ENCODE measurements around the gene CSGALNACT2. TPM values are rescaled to one million over a fixed set of nuclear protein-coding genes. Genes with fewer than 3 reads are reported as not detected.
A peak's percentile ranks its signal among the peaks of the same experiment; 100 is the strongest.

The CSGALNACT2 gene
- total and polyA plus RNA-seq, 4 donors = 4.1 to 11.0 (median 6.1) TPM

DNA sequence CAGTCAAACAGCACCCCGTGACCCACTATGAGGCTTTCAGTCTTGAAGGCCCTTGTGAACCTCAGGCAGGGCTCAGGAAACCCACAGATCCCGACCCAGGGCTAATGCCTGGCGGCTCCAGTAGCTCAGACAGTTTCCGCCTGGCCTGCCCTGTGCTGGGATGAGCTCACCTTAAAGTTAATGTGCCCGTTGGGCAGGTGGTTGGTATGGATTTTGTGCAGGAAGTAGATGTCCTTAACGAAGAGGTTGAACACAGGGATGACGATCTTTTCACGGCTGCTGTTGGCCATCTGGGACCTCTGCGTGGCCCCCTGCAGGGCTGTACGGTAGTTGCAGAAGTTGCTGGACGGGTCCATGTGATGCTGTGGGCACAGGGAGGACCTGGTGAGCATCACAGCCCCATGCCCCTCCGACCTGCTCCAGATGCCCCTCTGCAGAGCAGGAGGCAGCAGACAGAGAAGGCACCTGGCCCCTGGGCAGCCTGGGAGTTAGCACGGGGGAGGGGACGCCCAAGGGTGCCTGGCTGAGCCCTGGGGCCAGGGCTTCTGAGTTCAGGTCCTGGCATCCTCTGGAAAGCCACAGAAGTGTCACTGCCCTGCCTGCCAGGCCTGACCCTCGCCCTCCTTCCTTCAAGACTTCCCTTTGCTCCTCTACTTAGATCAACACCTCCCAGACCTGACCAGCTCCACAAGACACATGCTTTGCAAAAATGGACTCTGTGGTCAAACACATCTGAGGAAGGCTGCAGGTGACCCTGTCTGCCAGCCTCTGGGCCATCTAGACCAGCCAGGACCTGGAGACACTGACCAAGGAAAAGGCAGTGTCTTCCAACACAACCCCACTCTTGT is 59.8 kb downstream of the CSGALNACT2 start:
- TF ChIP-seq RAD21 (IDR thresholded peaks at IDR 0.05) = peak in 1 of 2 donors; percentile 16
- no peak for TF ChIP-seq HNF4G (IDR thresholded peaks at IDR 0.05)
- peak; percentile 41 for DNase-seq (ENCODE audit: low spot score)
- no peaks in the 10 kb centered on the region for H3K36me3 ChIP-seq (ENCODE audit: control insufficient read depth in 4 of 4, insufficient read depth in 3 of 4, low read depth in 1 of 4, low read length in 3 of 4)
- no peak overlapping the region for H3K9ac ChIP-seq (ENCODE audit: low read depth in 1 of 2, low read length in 2 of 2)
- no peak overlapping the region for H3K27ac ChIP-seq (ENCODE audit: low read depth in 1 of 2, low read length in 2 of 2)
- peaks cover 0 to 4% (median 2%) of the 10 kb centered on the region in 4 donors for H3K4me1 ChIP-seq (ENCODE audit: control insufficient read depth in 4 of 4, insufficient read depth in 4 of 4, low read length in 3 of 4)
- 77% methylated on average over 15 of the region's 15 CpGs for WGBS
- no peaks in the 10 kb centered on the region for H3K27me3 ChIP-seq (ENCODE audit: control insufficient read depth in 4 of 4, insufficient read depth in 4 of 4, low read length in 3 of 4)
- H3K4me3 ChIP-seq (ENCODE audit: low read depth in 1 of 3, low read length in 3 of 3) = no peak overlapping the region
- no peaks in the 10 kb centered on the region for H3K9me3 ChIP-seq (ENCODE audit: control insufficient read depth in 4 of 4, low read length in 3 of 4)

DNA sequence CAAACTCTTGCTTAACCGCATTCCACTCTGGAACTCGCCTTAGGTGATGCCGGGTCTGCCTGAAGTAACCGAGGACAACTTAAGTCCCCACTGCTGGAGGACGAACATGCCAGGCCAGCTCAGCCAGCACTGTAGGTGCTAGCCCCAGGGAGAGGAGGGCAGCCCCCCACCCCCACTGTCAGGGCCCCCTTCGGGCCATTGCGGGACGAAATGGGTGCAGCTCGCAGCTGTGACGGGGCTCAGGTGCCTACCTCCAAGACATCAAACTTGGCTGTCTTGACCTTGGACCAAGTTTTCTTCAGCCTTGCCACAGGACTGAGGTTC is 60.4 kb downstream of the CSGALNACT2 start:
- DNase-seq (ENCODE audit: low spot score) = peak; percentile 28
- Histone ChIP-seq H3K9me3 (ENCODE audit: control insufficient read depth in 4 of 4, low read length in 3 of 4) (no peaks in the 10 kb centered on the region), H3K27me3 (ENCODE audit: control insufficient read depth in 4 of 4, insufficient read depth in 4 of 4, low read length in 3 of 4) (no peaks in the 10 kb centered on the region), H3K9ac (ENCODE audit: low read depth in 1 of 2, low read length in 2 of 2) (no peak overlapping the region), H3K4me3 (ENCODE audit: low read depth in 1 of 3, low read length in 3 of 3) (no peak overlapping the region), H3K4me1 (ENCODE audit: control insufficient read depth in 4 of 4, insufficient read depth in 4 of 4, low read length in 3 of 4) (peaks cover 0 to 4% (median 2%) of the 10 kb centered on the region in 4 donors), H3K27ac (ENCODE audit: low read depth in 1 of 2, low read length in 2 of 2) (no peak overlapping the region), H3K36me3 (ENCODE audit: control insufficient read depth in 4 of 4, insufficient read depth in 3 of 4, low read depth in 1 of 4, low read length in 3 of 4) (no peaks in the 10 kb centered on the region)
- TF ChIP-seq FOXA1 (IDR thresholded peaks at IDR 0.05) = no peak
- WGBS = 87% methylated on average over 10 of the region's 10 CpGs

DNA sequence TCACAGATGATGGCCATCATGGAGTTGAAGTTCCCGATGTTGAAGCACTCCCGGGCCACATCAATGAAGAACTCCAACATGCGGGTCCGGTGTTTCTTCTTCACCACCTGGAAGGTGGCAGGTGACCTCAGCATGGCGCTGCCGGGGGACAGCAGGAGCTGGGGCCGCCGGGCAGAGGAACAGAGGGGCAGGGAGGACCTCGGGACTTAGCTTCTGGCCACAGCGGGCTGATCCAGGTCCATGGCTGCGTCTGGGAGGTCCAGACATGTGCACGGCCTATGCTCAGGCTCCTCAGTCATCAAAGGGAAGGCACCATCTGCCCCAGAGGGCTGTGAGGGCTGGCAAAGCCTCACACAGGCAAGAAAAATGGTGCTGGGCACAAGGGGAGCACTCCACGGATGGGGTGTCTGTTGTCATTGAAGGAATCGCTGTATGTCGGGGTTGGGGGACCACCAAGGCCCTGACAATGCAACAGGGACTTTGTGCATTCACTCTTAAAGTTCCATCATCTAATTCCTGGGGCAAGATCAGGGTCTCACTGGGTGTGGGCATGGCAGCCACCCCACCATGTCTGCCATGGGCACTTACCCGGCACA is 60.9 kb downstream of the CSGALNACT2 start:
- Histone ChIP-seq H3K4me3 (ENCODE audit: low read depth in 1 of 3, low read length in 3 of 3) (no peak overlapping the region), H3K9me3 (ENCODE audit: control insufficient read depth in 4 of 4, low read length in 3 of 4) (no peaks in the 10 kb centered on the region), H3K27me3 (ENCODE audit: control insufficient read depth in 4 of 4, insufficient read depth in 4 of 4, low read length in 3 of 4) (no peaks in the 10 kb centered on the region), H3K4me1 (ENCODE audit: control insufficient read depth in 4 of 4, insufficient read depth in 4 of 4, low read length in 3 of 4) (peaks cover 0 to 4% (median 2%) of the 10 kb centered on the region in 4 donors), H3K36me3 (ENCODE audit: control insufficient read depth in 4 of 4, insufficient read depth in 3 of 4, low read depth in 1 of 4, low read length in 3 of 4) (no peaks in the 10 kb centered on the region), H3K9ac (ENCODE audit: low read depth in 1 of 2, low read length in 2 of 2) (no peak overlapping the region), H3K27ac (ENCODE audit: low read depth in 1 of 2, low read length in 2 of 2) (no peak overlapping the region)
- TF ChIP-seq, protein P1, sequence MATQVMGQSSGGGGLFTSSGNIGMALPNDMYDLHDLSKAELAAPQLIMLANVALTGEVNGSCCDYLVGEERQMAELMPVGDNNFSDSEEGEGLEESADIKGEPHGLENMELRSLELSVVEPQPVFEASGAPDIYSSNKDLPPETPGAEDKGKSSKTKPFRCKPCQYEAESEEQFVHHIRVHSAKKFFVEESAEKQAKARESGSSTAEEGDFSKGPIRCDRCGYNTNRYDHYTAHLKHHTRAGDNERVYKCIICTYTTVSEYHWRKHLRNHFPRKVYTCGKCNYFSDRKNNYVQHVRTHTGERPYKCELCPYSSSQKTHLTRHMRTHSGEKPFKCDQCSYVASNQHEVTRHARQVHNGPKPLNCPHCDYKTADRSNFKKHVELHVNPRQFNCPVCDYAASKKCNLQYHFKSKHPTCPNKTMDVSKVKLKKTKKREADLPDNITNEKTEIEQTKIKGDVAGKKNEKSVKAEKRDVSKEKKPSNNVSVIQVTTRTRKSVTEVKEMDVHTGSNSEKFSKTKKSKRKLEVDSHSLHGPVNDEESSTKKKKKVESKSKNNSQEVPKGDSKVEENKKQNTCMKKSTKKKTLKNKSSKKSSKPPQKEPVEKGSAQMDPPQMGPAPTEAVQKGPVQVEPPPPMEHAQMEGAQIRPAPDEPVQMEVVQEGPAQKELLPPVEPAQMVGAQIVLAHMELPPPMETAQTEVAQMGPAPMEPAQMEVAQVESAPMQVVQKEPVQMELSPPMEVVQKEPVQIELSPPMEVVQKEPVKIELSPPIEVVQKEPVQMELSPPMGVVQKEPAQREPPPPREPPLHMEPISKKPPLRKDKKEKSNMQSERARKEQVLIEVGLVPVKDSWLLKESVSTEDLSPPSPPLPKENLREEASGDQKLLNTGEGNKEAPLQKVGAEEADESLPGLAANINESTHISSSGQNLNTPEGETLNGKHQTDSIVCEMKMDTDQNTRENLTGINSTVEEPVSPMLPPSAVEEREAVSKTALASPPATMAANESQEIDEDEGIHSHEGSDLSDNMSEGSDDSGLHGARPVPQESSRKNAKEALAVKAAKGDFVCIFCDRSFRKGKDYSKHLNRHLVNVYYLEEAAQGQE (IDR thresholded peaks at IDR 0.05) = no peak
- TF ChIP-seq, protein P2, sequence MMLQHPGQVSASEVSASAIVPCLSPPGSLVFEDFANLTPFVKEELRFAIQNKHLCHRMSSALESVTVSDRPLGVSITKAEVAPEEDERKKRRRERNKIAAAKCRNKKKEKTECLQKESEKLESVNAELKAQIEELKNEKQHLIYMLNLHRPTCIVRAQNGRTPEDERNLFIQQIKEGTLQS (IDR thresholded peaks at IDR 0.05) = no peak
- no peak for DNase-seq (ENCODE audit: low spot score)
- WGBS = 92% methylated on average over 16 of the region's 16 CpGs
